A673 (cell line): ENCODE results near the gene MPHOSPH10. TPM values are rescaled to one million over a fixed set of nuclear protein-coding genes. Genes with fewer than 3 reads are reported as not detected.

Experiments used
- BruUV-seq: library from RNA; stranded (reverse); fragments of 400-500 nt; replicated peaks from 2 replicates; lab custom pipeline; 2021; lab: Mats Ljungman, UMichigan
- CTCF ChIA-PET: fragments of 300-600 bp; sonication (Branson Sonifier 250); formaldehyde crosslinking; loops from one replicate; lab custom pipeline; 2022; ENCODE audit warnings: antibody characterized with exemption; lab: Charles Lee
- POLR2A ChIA-PET: fragments of 300-600 bp; sonication (Branson Sonifier 250); formaldehyde crosslinking; loops from one replicate; lab custom pipeline; 2022; ENCODE audit warnings: antibody characterized with exemption; ENCODE audit not compliant: low non-redundant PET; lab: Charles Lee
- DNase-seq: peaks from one replicate; pipeline ENCODE4 v3.0.0-alpha.2; 2015; ENCODE audit warnings: low spot score
- H3K27ac ChIP-seq: fragments of 200-600 bp; sonication (generic); 2 replicates; pipeline ENCODE4 v1.5.1; 2016; ENCODE audit warnings: mixed run types, low read depth, mild to moderate bottlenecking, mixed read lengths, antibody characterized with exemption, low read length; ENCODE audit not compliant: poor library complexity, severe bottlenecking
- H3K27me3 ChIP-seq: fragments of 200-600 bp; sonication (generic); replicated peaks from 2 replicates; pipeline ENCODE4 v1.6.1; 2017; ENCODE audit warnings: mixed run types, low read depth, mild to moderate bottlenecking, mixed read lengths, antibody characterized with exemption, low read length; ENCODE audit not compliant: insufficient read depth, poor library complexity
- H3K36me3 ChIP-seq: fragments of 200-600 bp; sonication (generic); 2 replicates; pipeline ENCODE4 v1.6.1; 2016; ENCODE audit warnings: mixed run types, mild to moderate bottlenecking, mixed read lengths, antibody characterized with exemption, low read length; ENCODE audit not compliant: insufficient read depth, poor library complexity, severe bottlenecking
- H3K4me1 ChIP-seq: fragments of 200-600 bp; sonication (generic); 2 replicates; pipeline ENCODE4 v1.6.1; 2017; ENCODE audit warnings: mixed run types, mild to moderate bottlenecking, mixed read lengths, antibody characterized with exemption, low read length; ENCODE audit not compliant: insufficient read depth, poor library complexity, severe bottlenecking
- H3K4me3 ChIP-seq: fragments of 200-600 bp; sonication (generic); 2 replicates; pipeline ENCODE4 v1.5.1; 2016; ENCODE audit warnings: low read depth, mixed run types, mild to moderate bottlenecking, mixed read lengths, low read length; ENCODE audit not compliant: poor library complexity, severe bottlenecking
- H3K9me3 ChIP-seq: fragments of 200-600 bp; sonication (generic); 2 replicates; pipeline ENCODE4 v1.6.1; 2016; ENCODE audit warnings: mixed run types, low read depth, mild to moderate bottlenecking, mixed read lengths, antibody characterized with exemption, low read length; ENCODE audit not compliant: poor library complexity, severe bottlenecking
- EZH2 ChIP-seq: fragments of 200-600 bp; sonication (generic); IDR thresholded peaks from 2 replicates; pipeline ENCODE4 v1.6.1; 2017; ENCODE audit warnings: borderline replicate concordance, low read depth, mild to moderate bottlenecking, mixed read lengths, antibody characterized with exemption, low read length; ENCODE audit not compliant: poor library complexity, severe bottlenecking
- intact Hi-C: fragments of 100-400 bp; cut with micrococcal nuclease; formaldehyde crosslinking; loops from one replicate; pipeline ENCODE4 v1.10.0; 2022; ENCODE audit not compliant: unreplicated experiment
- total RNA-seq: library from RNA; stranded (reverse); gene quantifications from 2 replicates; pipeline ENCODE4 v1.2.3, GENCODE V29; 2021
- TF ChIP-seq, protein P1 (sequence below): fragments of 300-800, 200-600 bp; sonication (generic); conservative IDR thresholded peaks from 2 replicates; pipeline ENCODE4 v1.5.1; 2017; ENCODE audit warnings: low read depth, mild to moderate bottlenecking, antibody characterized with exemption, low read length, moderate library complexity, mixed read lengths

The MPHOSPH10 gene
- total RNA-seq, 1 experiment from 2014 or later = 66.3 TPM

DNA sequence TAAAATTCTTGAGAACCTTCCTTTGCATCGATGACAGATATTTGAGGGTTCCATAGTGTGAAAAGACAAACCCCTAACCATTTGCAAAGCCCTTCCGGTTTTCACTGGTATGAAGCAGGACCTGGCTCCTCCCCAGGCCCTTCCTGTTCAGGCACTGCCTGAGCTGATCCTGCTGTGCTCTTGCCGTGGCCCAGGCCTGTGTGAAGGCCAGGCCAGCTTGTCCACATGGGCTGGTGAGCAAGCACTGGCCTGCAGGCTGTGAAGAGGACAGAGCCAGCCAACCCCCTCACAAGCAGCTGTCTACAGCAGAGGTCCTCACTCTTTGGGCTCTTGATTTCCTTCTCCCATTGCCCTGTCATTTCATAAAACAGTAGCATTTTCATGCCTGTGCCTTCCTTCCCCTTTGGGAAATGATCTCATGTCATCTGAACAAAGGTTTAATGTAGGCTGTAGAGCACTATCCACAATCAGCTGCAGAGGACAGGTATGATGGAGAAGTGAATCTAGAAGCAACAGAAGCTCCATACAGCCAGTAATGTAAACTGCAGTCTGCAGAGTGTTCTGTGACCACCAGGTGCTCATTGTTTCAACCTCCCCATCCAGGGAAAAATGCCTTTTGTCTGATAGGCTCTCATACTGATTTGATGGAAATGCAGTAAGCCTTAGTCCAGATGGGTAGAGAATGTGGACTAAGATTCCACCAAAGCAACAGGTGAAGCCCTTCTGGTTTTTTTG lies 19.8 kb downstream of the MPHOSPH10 start:
- H3K36me3 ChIP-seq = peaks cover 46% of the 10 kb centered on the region
- no peak for DNase-seq
- no peaks in the 10 kb centered on the region for H3K4me1 ChIP-seq
- H3K4me3 ChIP-seq = no peak overlapping the region
- intact Hi-C loops = loop anchor here (10.0 kb wide), 1 partner anchor 145 kb away; no protein-coding TSS in a partner anchor
- ChIA-PET POLR2A (no interaction called here), CTCF (interaction anchor here (0.5 kb wide), 1 partner anchor 184 kb away, joined by 5 read pairs; no protein-coding TSS in a partner anchor)
- no peaks in the 10 kb centered on the region for H3K27me3 ChIP-seq
- BruUV-seq = no TSS peak
- TF ChIP-seq, protein P1, sequence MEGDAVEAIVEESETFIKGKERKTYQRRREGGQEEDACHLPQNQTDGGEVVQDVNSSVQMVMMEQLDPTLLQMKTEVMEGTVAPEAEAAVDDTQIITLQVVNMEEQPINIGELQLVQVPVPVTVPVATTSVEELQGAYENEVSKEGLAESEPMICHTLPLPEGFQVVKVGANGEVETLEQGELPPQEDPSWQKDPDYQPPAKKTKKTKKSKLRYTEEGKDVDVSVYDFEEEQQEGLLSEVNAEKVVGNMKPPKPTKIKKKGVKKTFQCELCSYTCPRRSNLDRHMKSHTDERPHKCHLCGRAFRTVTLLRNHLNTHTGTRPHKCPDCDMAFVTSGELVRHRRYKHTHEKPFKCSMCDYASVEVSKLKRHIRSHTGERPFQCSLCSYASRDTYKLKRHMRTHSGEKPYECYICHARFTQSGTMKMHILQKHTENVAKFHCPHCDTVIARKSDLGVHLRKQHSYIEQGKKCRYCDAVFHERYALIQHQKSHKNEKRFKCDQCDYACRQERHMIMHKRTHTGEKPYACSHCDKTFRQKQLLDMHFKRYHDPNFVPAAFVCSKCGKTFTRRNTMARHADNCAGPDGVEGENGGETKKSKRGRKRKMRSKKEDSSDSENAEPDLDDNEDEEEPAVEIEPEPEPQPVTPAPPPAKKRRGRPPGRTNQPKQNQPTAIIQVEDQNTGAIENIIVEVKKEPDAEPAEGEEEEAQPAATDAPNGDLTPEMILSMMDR = no peak
- no peak for TF ChIP-seq EZH2
- H3K9me3 ChIP-seq = no peaks in the 10 kb centered on the region
- no peak overlapping the region for H3K27ac ChIP-seq

DNA sequence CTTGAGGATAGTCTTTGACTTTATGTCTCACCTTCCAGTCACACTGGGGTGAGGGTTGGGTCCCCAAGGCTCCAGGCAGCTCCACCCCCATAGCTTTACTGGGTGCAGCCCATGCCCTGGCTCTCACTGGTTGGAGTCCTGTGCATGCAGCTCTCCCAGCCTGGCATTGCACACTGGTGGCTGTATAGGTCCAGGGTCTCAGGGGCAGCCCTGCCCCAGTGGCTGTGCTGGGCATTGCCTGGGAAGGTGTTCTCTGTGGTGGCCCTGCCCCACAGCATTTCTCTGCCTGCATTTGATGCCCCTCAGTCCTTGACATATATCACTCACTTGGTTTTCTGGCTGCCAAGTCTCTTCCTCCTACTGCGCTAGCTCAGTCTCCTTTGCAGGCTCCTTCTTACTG lies 21.2 kb downstream of the MPHOSPH10 start:
- Histone ChIP-seq H3K27me3 (no peaks in the 10 kb centered on the region), H3K4me1 (no peaks in the 10 kb centered on the region), H3K36me3 (peaks cover 34% of the 10 kb centered on the region), H3K27ac (no peak overlapping the region), H3K4me3 (no peak overlapping the region), H3K9me3 (no peaks in the 10 kb centered on the region)
- intact Hi-C loops = loop anchor here (10.0 kb wide), 1 partner anchor 143 kb away; no protein-coding TSS in a partner anchor
- DNase-seq = no peak
- ChIA-PET CTCF (no interaction called here), POLR2A (no interaction called here)
- BruUV-seq = no TSS peak
- no peak for TF ChIP-seq EZH2
- TF ChIP-seq, protein P1 = no peak

DNA sequence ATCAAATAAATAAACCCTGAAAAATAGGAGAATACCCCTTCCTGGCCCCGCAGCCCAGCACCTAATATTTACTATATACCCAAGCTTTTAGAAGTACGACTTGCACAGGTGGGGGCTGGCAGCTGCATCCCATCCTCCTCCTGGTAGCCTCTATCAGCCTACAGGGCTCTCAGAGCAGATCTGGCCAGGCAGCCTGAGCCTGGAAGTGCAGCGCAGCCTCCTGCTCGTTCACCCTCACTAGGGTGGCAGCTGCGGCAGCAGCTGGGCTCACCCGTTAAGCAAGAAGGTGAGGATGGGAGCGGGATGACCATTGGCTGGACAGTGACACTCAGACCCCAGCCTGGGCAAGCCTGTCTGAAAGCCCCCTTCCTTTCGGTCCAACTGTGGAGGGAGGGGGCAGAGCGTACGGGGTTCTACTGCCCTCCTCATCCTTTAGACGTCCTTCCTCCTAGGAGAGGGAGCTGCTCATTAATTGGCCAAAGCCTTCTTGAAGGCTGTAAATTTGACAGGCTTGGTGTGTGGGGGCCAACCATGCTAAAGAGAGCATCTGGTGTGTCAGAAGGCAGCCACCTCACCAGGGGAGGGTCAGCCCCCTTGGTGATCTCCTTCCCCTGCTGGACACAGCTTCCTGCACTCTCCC lies 23.3 kb downstream of the MPHOSPH10 start:
- POLR2A ChIA-PET = no interaction called here

More for the DNA sequence above, 23.3 kb downstream of the MPHOSPH10 start:
- CTCF ChIA-PET = no interaction called here
- no peak for DNase-seq
- intact Hi-C loops = loop anchor here (10.0 kb wide), 1 partner anchor 141 kb away; no protein-coding TSS in a partner anchor
- Histone ChIP-seq H3K36me3 (peaks cover 16% of the 10 kb centered on the region), H3K4me1 (peaks cover 6% of the 10 kb centered on the region), H3K27me3 (no peaks in the 10 kb centered on the region), H3K4me3 (no peak overlapping the region), H3K9me3 (no peaks in the 10 kb centered on the region), H3K27ac (no peak overlapping the region)
- no TSS peak for BruUV-seq
- TF ChIP-seq EZH2 = no peak
- TF ChIP-seq, protein P1 = no peak
